Right cardiac atrium (tissue), 5 donors: Measurements from ENCODE around the gene CCDC102A. TPM values are rescaled to one million over a fixed set of nuclear protein-coding genes. Genes with fewer than 3 reads are reported as not detected.
A peak's percentile ranks its signal among the peaks of the same experiment; 100 is the strongest.

ENCODE experiments used
- ATAC-seq, 2 donors: fragments of 200-7000 bp; cut with Tn5 transposase; one replicate each; pipeline versions ENCODE4 v1.8.0 to v1.9.1; 2020; ENCODE audit warnings: moderate library complexity in 2 of 2, mild to moderate bottlenecking in 1 of 2
- DNase-seq, 3 donors: peaks; one replicate each; pipeline ENCODE4 v3.0.0-alpha.2; 2020
- H3K27ac ChIP-seq: one replicate; pipeline ENCODE4 v1.5.1; 2013; ENCODE audit warnings: mild to moderate bottlenecking, low read length, control low read depth, moderate library complexity
- H3K27me3 ChIP-seq: one replicate; pipeline ENCODE4 v1.6.1; 2013; ENCODE audit not compliant: control insufficient read depth, insufficient read depth
- H3K4me1 ChIP-seq: one replicate; pipeline ENCODE4 v1.6.1; 2013; ENCODE audit warnings: low read length; ENCODE audit not compliant: control insufficient read depth, insufficient read depth
- H3K4me3 ChIP-seq: one replicate; pipeline ENCODE4 v1.5.1; 2013; ENCODE audit warnings: low read length, control low read depth
- H3K9me3 ChIP-seq: one replicate; pipeline ENCODE4 v1.6.1; 2013; ENCODE audit warnings: low read length; ENCODE audit not compliant: control insufficient read depth
- WGBS: extraction: QIAGEN DNeasy Blood & Tissue Kit; methylation state at CpG from one replicate; pipeline ENCODE4 v1.1.7; 2013; 5-methylcytosine and 5-hydroxymethylcytosine counted together
- intact Hi-C, 4 donors: fragments of 100-400 bp; cut with DNase I; formaldehyde crosslinking; loops; one replicate each; pipeline versions ENCODE4 v1.11.0 to v1.14.0; 2022 to 2023
- polyA plus RNA-seq: library from polyadenylated mRNA; stranded (reverse); fragments of 200-250 nt; gene quantifications from one replicate; pipeline ENCODE4 v1.2.3, GENCODE V29; 2013
- total RNA-seq, 4 donors: library from RNA; stranded (reverse); fragmentation: NEBNext Ultra II Directional; extraction: Animal tissue kit (Norgen Biotek cat#: 25700); gene quantifications; one replicate each; pipeline ENCODE4 v1.2.1, GENCODE V29; 2021
- donor health status: healthy with polysubstance abuse.
- donor health status: DM: no; HTN: yes; CAD: no.
- donor health status: DM: no; HTN: no; CAD: no.
- donor health status: DM: no; HTN: yes; CAD: no; lungs with severe emphysema.
- donor health status: DM: yes; HTN: yes; CAD: no.

The CCDC102A gene
- total and polyA plus RNA-seq, 5 donors = 7.6 to 15.4 (median 10.4) TPM

- Histone ChIP-seq H3K27ac (no peak overlapping the region), H3K4me3 (no peak overlapping the region), H3K4me1 (no peaks in the 10 kb centered on the region), H3K27me3 (no peaks in the 10 kb centered on the region), H3K9me3 (no peaks in the 10 kb centered on the region)
- WGBS = 58% methylated on average over 12 of the region's 12 CpGs
- ATAC-seq (peak; percentile 29 to 33), DNase-seq (peak; percentile 18 to 64 (median 55))
- intact Hi-C loops = no loop called here
Observed at GRCh38 chr16:57509231-57509923, 27.0 kb downstream of the CCDC102A start.

- 89% methylated on average over 3 of the region's 3 CpGs for WGBS
- no peaks in the 10 kb centered on the region for H3K27me3 ChIP-seq
- H3K9me3 ChIP-seq = no peaks in the 10 kb centered on the region
- no peaks in the 10 kb centered on the region for H3K4me1 ChIP-seq
- H3K27ac ChIP-seq = no peak overlapping the region
- no peak overlapping the region for H3K4me3 ChIP-seq
- no peak for ATAC-seq
- intact Hi-C loops = no loop called here
- DNase-seq = peak; percentile 2 to 21 (median 18)
Observed at GRCh38 chr16:57508035-57508425, 28.3 kb downstream of the CCDC102A start.

GRCh38 chr16:57507136-57508034 is 29.0 kb downstream of the CCDC102A start:
- intact Hi-C loops = no loop called here
- ATAC-seq (no peak), DNase-seq (peak; percentile 9 to 32 (median 22))
- no peaks in the 10 kb centered on the region for H3K4me1 ChIP-seq
- no peak overlapping the region for H3K27ac ChIP-seq
- WGBS = 64% methylated on average over 13 of the region's 13 CpGs
- H3K27me3 ChIP-seq = no peaks in the 10 kb centered on the region
- H3K4me3 ChIP-seq = no peak overlapping the region
- H3K9me3 ChIP-seq = no peaks in the 10 kb centered on the region

- H3K27ac ChIP-seq = no peak overlapping the region
- intact Hi-C loops = no loop called here
- WGBS = 80% methylated on average over 6 of the region's 6 CpGs
- no peaks in the 10 kb centered on the region for H3K4me1 ChIP-seq
- H3K9me3 ChIP-seq = no peaks in the 10 kb centered on the region
- H3K27me3 ChIP-seq = no peaks in the 10 kb centered on the region
- DNase-seq (peak; percentile 1 to 39 (median 13)), ATAC-seq (no peak)
- no peak overlapping the region for H3K4me3 ChIP-seq
Observed at GRCh38 chr16:57505169-57505568, 31.2 kb downstream of the CCDC102A start.

- 87% methylated on average over 5 of the region's 5 CpGs for WGBS
- H3K27me3 ChIP-seq = no peaks in the 10 kb centered on the region
- intact Hi-C loops = no loop called here
- H3K27ac ChIP-seq = no peak overlapping the region
- H3K4me1 ChIP-seq = no peaks in the 10 kb centered on the region
- H3K9me3 ChIP-seq = no peaks in the 10 kb centered on the region
- DNase-seq (peak in 1 of 3 donors; percentile 2), ATAC-seq (no peak)
- H3K4me3 ChIP-seq = no peak overlapping the region
Observed at GRCh38 chr16:57504491-57504890, 31.9 kb downstream of the CCDC102A start.

- H3K27me3 ChIP-seq = no peaks in the 10 kb centered on the region
- no peak overlapping the region for H3K27ac ChIP-seq
- intact Hi-C loops = no loop called here
- H3K4me1 ChIP-seq = no peaks in the 10 kb centered on the region
- no peaks in the 10 kb centered on the region for H3K9me3 ChIP-seq
- H3K4me3 ChIP-seq = no peak overlapping the region
- WGBS = 49% methylated on average over 6 of the region's 6 CpGs
- DNase-seq (peak in 2 of 3 donors; percentile 4 to 26), ATAC-seq (no peak)
Observed at GRCh38 chr16:57504001-57504400, 32.4 kb downstream of the CCDC102A start.

DNA sequence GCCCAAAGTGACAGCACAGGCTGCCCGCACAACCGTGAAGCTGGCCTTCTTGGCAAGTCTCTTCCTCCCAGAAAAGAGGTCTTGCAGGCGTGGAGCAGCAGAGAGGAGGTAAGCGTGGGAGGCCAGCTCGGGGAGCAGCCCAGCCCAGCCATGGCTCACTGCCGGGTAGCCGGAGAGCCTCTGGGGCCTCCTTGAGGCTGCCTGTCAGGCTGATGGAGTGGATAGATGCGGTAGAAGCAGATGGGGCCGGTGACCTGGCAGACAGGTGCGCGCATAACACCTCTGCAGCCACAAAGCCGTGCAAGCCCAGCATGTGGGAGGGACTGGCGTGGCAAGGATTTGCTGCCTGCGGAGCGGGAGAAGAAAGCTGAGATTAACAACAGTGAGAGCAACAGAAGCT is 33.0 kb downstream of the CCDC102A start:
- intact Hi-C loops = no loop called here
- no peaks in the 10 kb centered on the region for H3K27me3 ChIP-seq
- peak in 1 of 2 donors; percentile 23 for ATAC-seq
- peak; percentile 15 to 51 (median 48) for DNase-seq
- no peak overlapping the region for H3K27ac ChIP-seq
- H3K4me3 ChIP-seq = no peak overlapping the region
- 66% methylated on average over 15 of the region's 15 CpGs for whole genome bisulfite sequencing
- H3K9me3 ChIP-seq = no peaks in the 10 kb centered on the region
- H3K4me1 ChIP-seq = no peaks in the 10 kb centered on the region

DNA sequence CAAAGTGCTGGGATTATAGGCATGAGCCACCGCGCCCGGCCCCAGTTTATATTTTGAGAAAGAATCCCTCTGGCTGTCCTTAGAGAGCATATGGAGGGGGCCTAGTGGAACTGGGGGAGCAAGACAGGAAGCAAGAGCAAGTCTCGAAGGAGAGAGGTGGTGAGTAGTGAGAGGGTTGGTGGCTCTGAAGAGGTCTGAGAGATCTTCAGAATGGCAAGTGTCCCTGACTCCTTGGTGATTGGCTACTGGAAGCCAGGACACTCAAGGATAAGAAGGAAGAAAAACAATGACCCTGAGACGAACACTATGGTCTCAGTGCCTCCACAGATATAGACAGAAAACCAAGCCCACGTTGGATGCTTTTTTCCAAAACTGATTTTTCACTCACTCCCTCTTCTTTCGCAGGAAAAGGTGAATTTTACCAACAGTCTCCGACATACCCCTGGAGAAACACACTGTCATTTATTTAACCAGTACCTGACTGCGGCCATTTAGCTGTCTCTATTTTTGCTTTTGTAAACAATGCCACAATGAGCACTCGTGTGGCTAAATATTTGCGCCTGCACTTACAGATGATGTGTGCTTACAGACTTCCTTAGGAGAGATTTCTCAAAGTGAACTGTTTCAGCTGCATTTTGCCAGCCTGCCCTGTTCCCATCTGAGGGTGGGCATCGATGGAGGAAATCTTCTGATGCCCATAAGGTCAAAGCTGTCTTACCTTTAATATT is 34.2 kb downstream of the CCDC102A start:
- DNase-seq (peak; percentile 0 to 30 (median 7)), ATAC-seq (no peak)
- H3K4me1 ChIP-seq = no peaks in the 10 kb centered on the region
- H3K4me3 ChIP-seq = no peak overlapping the region
- H3K27ac ChIP-seq = no peak overlapping the region
- H3K27me3 ChIP-seq = no peaks in the 10 kb centered on the region
- WGBS = 80% methylated on average over 12 of the region's 12 CpGs
- intact Hi-C loops = no loop called here
- no peaks in the 10 kb centered on the region for H3K9me3 ChIP-seq

DNA sequence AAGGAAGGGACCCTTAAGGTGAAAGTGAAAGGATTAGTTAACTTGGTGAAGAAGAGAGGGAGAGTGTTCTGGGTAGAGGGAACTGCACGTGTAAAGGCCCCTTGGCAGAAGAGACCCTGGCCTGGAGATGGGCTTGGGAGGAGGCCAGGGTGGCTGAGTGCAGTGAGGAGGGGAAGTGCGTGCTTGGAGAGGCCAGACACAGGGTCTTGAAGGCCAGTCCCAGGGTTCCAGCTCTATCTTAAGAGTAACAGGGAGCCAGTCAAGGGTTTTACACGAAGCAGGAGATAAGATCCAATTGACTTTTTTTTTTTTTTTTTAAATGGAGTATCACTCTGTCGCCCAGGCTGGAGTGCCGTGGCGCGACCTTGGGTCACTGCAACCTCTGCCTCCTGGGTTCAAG is 34.9 kb downstream of the CCDC102A start:
- intact Hi-C loops = no loop called here
- Histone ChIP-seq H3K27ac (no peak overlapping the region), H3K4me3 (no peak overlapping the region), H3K4me1 (no peaks in the 10 kb centered on the region), H3K9me3 (no peaks in the 10 kb centered on the region), H3K27me3 (no peaks in the 10 kb centered on the region)
- no peak for ATAC-seq
- DNase-seq = peak; percentile 2 to 11 (median 2)
- 68% methylated on average over 7 of the region's 7 CpGs for WGBS

DNA sequence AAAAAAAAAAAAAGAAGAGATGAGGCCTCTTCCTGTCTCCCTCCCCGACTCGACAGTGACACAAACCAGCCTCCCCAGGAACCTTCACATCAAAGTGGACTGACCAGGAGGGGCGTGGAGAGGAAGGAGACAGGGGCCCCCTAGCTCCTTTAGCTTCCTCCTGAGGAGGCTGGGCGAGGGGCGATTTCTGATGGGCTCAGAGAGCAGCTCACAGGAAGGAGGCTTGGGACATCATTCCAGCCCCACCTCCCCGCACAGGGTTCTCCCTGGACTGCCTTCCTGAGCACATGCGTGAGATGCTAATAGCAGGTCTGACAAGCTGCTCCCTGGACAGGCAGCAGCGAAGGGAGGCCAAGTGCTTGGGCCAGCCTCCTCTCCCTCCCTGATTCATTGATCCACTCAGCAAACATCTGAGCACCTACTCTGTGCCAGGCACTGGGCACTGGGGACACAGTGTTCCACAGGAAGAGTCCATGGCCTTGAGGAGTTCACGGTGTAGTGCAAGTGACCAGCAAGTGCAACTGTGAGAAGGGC is 35.7 kb downstream of the CCDC102A start:
- ATAC-seq (peak in 1 of 2 donors; percentile 21), DNase-seq (peak; percentile 5 to 33 (median 29))
- H3K27me3 ChIP-seq = no peaks in the 10 kb centered on the region
- no peaks in the 10 kb centered on the region for H3K4me1 ChIP-seq
- H3K4me3 ChIP-seq = no peak overlapping the region
- H3K9me3 ChIP-seq = no peaks in the 10 kb centered on the region
- intact Hi-C loops = no loop called here
- WGBS = 42% methylated on average over 9 of the region's 9 CpGs
- H3K27ac ChIP-seq = no peak overlapping the region
